SK-N-SH treated with all-trans-retinoic acid at 6 μM for 48 hours (cell line): ENCODE measurements around the gene DAB1.

Source experiments
- ISL1 ChIP-seq: fragments of 250-450 bp; sonication (Bioruptor Pico); IDR thresholded peaks from 2 replicates; pipeline ENCODE4 v2.1.2; 2022; ENCODE audit warnings: mild to moderate bottlenecking, moderate library complexity
- PPARA ChIP-seq: fragments of 250-450 bp; sonication (Bioruptor Pico); IDR thresholded peaks from 2 replicates; pipeline ENCODE4 v1.5.0; 2020; ENCODE audit warnings: mild to moderate bottlenecking, borderline replicate concordance
- TF ChIP-seq, protein P1 (sequence below): fragments of 250-450 bp; sonication (Bioruptor Pico); IDR thresholded peaks from 2 replicates; pipeline ENCODE4 v1.8.0; 2020; ENCODE audit warnings: mild to moderate bottlenecking, moderate library complexity, borderline replicate concordance

DNA sequence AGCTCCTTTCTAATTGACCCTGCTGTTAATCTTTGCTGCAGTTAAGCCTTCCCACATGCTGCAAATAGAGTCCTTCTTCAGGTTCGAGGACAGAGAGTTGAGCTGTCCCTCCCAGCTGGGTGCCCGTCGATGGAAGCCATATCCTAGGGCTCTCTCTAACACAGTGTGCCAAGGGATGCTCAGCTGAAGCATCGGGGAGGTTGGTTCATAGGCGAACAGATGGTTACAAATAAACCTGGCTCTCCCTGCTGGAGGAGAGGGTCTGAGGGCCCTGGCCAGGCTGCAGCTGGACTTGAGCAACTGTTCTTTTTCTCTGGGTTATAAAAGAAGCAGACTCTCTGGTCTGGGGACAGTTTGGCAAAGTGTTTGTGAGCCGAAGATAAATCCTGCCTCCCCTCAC is 337.7 kb downstream of the DAB1 start:
- no peak for TF ChIP-seq ISL1 (CRISPR knock-in tag)
- TF ChIP-seq PPARA (CRISPR knock-in tag): no peak
- TF ChIP-seq, protein P1, sequence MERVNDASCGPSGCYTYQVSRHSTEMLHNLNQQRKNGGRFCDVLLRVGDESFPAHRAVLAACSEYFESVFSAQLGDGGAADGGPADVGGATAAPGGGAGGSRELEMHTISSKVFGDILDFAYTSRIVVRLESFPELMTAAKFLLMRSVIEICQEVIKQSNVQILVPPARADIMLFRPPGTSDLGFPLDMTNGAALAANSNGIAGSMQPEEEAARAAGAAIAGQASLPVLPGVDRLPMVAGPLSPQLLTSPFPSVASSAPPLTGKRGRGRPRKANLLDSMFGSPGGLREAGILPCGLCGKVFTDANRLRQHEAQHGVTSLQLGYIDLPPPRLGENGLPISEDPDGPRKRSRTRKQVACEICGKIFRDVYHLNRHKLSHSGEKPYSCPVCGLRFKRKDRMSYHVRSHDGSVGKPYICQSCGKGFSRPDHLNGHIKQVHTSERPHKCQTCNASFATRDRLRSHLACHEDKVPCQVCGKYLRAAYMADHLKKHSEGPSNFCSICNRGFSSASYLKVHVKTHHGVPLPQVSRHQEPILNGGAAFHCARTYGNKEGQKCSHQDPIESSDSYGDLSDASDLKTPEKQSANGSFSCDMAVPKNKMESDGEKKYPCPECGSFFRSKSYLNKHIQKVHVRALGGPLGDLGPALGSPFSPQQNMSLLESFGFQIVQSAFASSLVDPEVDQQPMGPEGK: no peak
